HEK293 (cell line): ENCODE measurements around the gene ZNF45.

Experiments used
- BCL11A ChIP-seq: fragments of 450-650 bp; formaldehyde crosslinking; IDR thresholded peaks from 2 replicates; pipeline ENCODE4 v1.5.1; 2016; ENCODE audit warnings: low read depth, missing biosample characterization, missing genetic modification characterization
- BCL6B ChIP-seq: fragments of 450-650 bp; formaldehyde crosslinking; IDR thresholded peaks from 2 replicates; pipeline ENCODE4 v1.5.1; 2017; ENCODE audit warnings: missing biosample characterization, missing genetic modification characterization
- CTCF ChIP-seq: fragments of 450-650 bp; formaldehyde crosslinking; IDR thresholded peaks from 2 replicates; pipeline ENCODE4 v1.5.1; 2016; ENCODE audit warnings: missing biosample characterization, missing genetic modification characterization
- GLI2 ChIP-seq: fragments of 450-650 bp; formaldehyde crosslinking; IDR thresholded peaks from 2 replicates; pipeline ENCODE4; 2017; ENCODE audit warnings: missing biosample characterization, missing genetic modification characterization, low read depth, borderline replicate concordance
- PRDM2 ChIP-seq: fragments of 450-650 bp; formaldehyde crosslinking; IDR thresholded peaks from 2 replicates; pipeline ENCODE4 v1.5.1; 2016; ENCODE audit warnings: missing biosample characterization, missing genetic modification characterization, borderline replicate concordance
- SETDB1 ChIP-seq: IDR thresholded peaks from one replicate; pipeline ENCODE4 v1.6.1; 2017; ENCODE audit warnings: mild to moderate bottlenecking, low read length, moderate library complexity, mixed read lengths; ENCODE audit not compliant: insufficient read length
- YY1 ChIP-seq: fragments of 450-650 bp; formaldehyde crosslinking; IDR thresholded peaks from 2 replicates; pipeline ENCODE4 v1.5.1; 2018; ENCODE audit warnings: missing biosample characterization, missing genetic modification characterization
- ZBTB26 ChIP-seq: fragments of 450-650 bp; formaldehyde crosslinking; optimal IDR thresholded peaks from 2 replicates; pipeline ENCODE3; 2016; ENCODE audit warnings: missing biosample characterization, mild to moderate bottlenecking, missing genetic modification characterization
- ZBTB49 ChIP-seq: fragments of 450-650 bp; formaldehyde crosslinking; IDR thresholded peaks from 2 replicates; pipeline ENCODE4 v1.5.1; 2016; ENCODE audit warnings: missing biosample characterization, missing genetic modification characterization, low read depth
- ZIC2 ChIP-seq: fragments of 450-650 bp; formaldehyde crosslinking; IDR thresholded peaks from 2 replicates; pipeline ENCODE4 v1.5.1; 2016; ENCODE audit warnings: missing biosample characterization, missing genetic modification characterization
- ZNF394 ChIP-seq: fragments of 450-650 bp; formaldehyde crosslinking; IDR thresholded peaks from 2 replicates; pipeline ENCODE4 v1.5.1; 2016; ENCODE audit warnings: missing biosample characterization, missing genetic modification characterization, mild to moderate bottlenecking, moderate library complexity, borderline replicate concordance
- ZNF518A ChIP-seq: fragments of 450-650 bp; formaldehyde crosslinking; conservative IDR thresholded peaks from 2 replicates; pipeline ENCODE4 v1.5.1; 2016; ENCODE audit warnings: low read depth, missing biosample characterization, missing genetic modification characterization
- ZNF580 ChIP-seq: fragments of 450-650 bp; formaldehyde crosslinking; IDR thresholded peaks from 2 replicates; pipeline ENCODE4 v1.5.1; 2016; ENCODE audit warnings: missing biosample characterization, missing genetic modification characterization
- ZNF639 ChIP-seq: fragments of 450-650 bp; formaldehyde crosslinking; IDR thresholded peaks from 2 replicates; pipeline ENCODE4 v1.5.1; 2016; ENCODE audit warnings: missing biosample characterization, missing genetic modification characterization
- ZNF654 ChIP-seq: fragments of 450-650 bp; formaldehyde crosslinking; IDR thresholded peaks from 2 replicates; pipeline ENCODE4 v1.5.1; 2016; ENCODE audit warnings: low read depth, missing biosample characterization, missing genetic modification characterization
- ZNF837 ChIP-seq: fragments of 450-650 bp; formaldehyde crosslinking; IDR thresholded peaks from 2 replicates; pipeline ENCODE4 v1.5.1; 2016; ENCODE audit warnings: missing biosample characterization, missing genetic modification characterization

Gene ZNF45

GRCh38 chr19:43934985-43935708 lies at the start of gene ZNF45 (continued):
- TF ChIP-seq ZNF518A, result peak; percentile 94
- peak; percentile 94 for TF ChIP-seq ZNF580 (tag by site-specific recombination)
- no peak; the same call in 1 of the 2 replicates for TF ChIP-seq GLI2 (tag by site-specific recombination)
- TF ChIP-seq BCL6B (tag by site-specific recombination), result no peak
- no peak for TF ChIP-seq ZBTB49 (tag by site-specific recombination)
- TF ChIP-seq PRDM2 (tag by site-specific recombination), result no peak
- TF ChIP-seq BCL11A (tag by site-specific recombination), result peak; percentile 91
- TF ChIP-seq SETDB1, result no peak
- 0 out of 2 replicates have a peak, but pooled peaks have one; percentile 13 for TF ChIP-seq YY1 (tag by site-specific recombination)
- TF ChIP-seq ZNF837 (tag by site-specific recombination), result no peak
- TF ChIP-seq ZIC2, result peak; percentile 44; the same call in 1 of the 2 replicates
- peak; percentile 58; the same call in 1 of the 2 replicates for TF ChIP-seq CTCF (tag by site-specific recombination)
- no peak for TF ChIP-seq ZNF654 (tag by site-specific recombination)
- peak; percentile 82; the same call in 1 of the 2 replicates for TF ChIP-seq ZNF639
- TF ChIP-seq ZBTB26 (tag by site-specific recombination), result peak; percentile 60
- peak; percentile 66; the same call in 1 of the 2 replicates for TF ChIP-seq ZNF394 (tag by site-specific recombination)
